Measurements from ENCODE around the gene PLK3.

- TF ChIP-seq CTCF (IDR thresholded peaks at IDR 0.05) (peak in 2 of 4 experiments; percentile 4 to 6), POLR2A (IDR thresholded peaks at IDR 0.05) (no peak)
Measured at GRCh38 chr1:44784094-44785028, 15.8 kb upstream of the PLK3 start.

Measured in uterus (tissue), 2 donors.